Panc1 (cell line): ENCODE data around the gene ALOXE3. TPM values are rescaled to one million over a fixed set of nuclear protein-coding genes. Genes with fewer than 3 reads are reported as not detected.

Experiments
- ATAC-seq: fragments of 200-7000 bp; cut with Tn5 transposase; 2 replicates; pipeline ENCODE4 v1.9.1; 2020; ENCODE audit warnings: mild to moderate bottlenecking, moderate library complexity
- BruUV-seq: library from RNA; stranded (reverse); fragments of 400-500 nt; replicated peaks from 2 replicates; lab custom pipeline; 2021; lab: Mats Ljungman, UMichigan
- CTCF ChIA-PET: fragments of 300-600 bp; sonication (Branson Sonifier 250); formaldehyde crosslinking; loops from one replicate; lab custom pipeline; 2022; ENCODE audit warnings: antibody characterized with exemption; lab: Charles Lee
- POLR2A ChIA-PET: fragments of 300-600 bp; sonication (Branson Sonifier 250); formaldehyde crosslinking; loops from one replicate; lab custom pipeline; 2022; ENCODE audit warnings: antibody characterized with exemption; lab: Charles Lee
- DNase-seq: peaks from one replicate; pipeline ENCODE4 v3.0.0-alpha.2; 2010; ENCODE audit warnings: low read depth, low spot score
- H3K27ac ChIP-seq: 2 replicates; pipeline ENCODE4 v1.5.1; 2011; ENCODE audit warnings: mild to moderate bottlenecking, low read length, inconsistent platforms
- H3K27me3 ChIP-seq: fragments of 200-500 bp; sonication (Bioruptor generic); 2 replicates; pipeline ENCODE4 v1.6.0; 2014; ENCODE audit warnings: low read length, inconsistent platforms; ENCODE audit not compliant: control insufficient read depth, insufficient read depth
- H3K36me3 ChIP-seq: fragments of 200-500 bp; sonication (Bioruptor generic); 2 replicates; pipeline ENCODE4 v1.5.1; 2014; ENCODE audit warnings: inconsistent platforms, mild to moderate bottlenecking, low read length, moderate library complexity; ENCODE audit not compliant: control insufficient read depth, insufficient read depth
- H3K4me1 ChIP-seq: 2 replicates; pipeline ENCODE4 v1.5.1; 2011; ENCODE audit warnings: inconsistent platforms, mild to moderate bottlenecking, low read length, moderate library complexity; ENCODE audit not compliant: control insufficient read depth, insufficient read depth
- H3K4me3 ChIP-seq, 2 experiments: 2 replicates each; pipeline ENCODE4 v1.5.1; 2011 to 2012; ENCODE audit warnings: low read depth in 2 of 2, low read length in 2 of 2, mild to moderate bottlenecking in 2 of 2, inconsistent platforms in 1 of 2, moderate library complexity in 1 of 2
- H3K9me3 ChIP-seq: fragments of 200-500 bp; sonication (Bioruptor generic); 2 replicates; pipeline ENCODE4 v1.5.1; 2014; ENCODE audit warnings: low read depth, mild to moderate bottlenecking, inconsistent platforms, low read length, moderate library complexity; ENCODE audit not compliant: control insufficient read depth, insufficient read depth
- POLR2AphosphoS5 ChIP-seq: IDR thresholded peaks from 2 replicates; pipeline ENCODE4 v1.6.1; 2012; ENCODE audit warnings: mild to moderate bottlenecking, low read depth, low read length, moderate library complexity
- SIN3A ChIP-seq: IDR thresholded peaks from 2 replicates; pipeline ENCODE4 v1.6.1; 2012; ENCODE audit warnings: low read depth, mild to moderate bottlenecking, low read length, moderate library complexity, borderline replicate concordance; ENCODE audit not compliant: insufficient read depth
- TCF7L2 ChIP-seq: IDR thresholded peaks from 2 replicates; pipeline ENCODE4 v1.6.1; 2011; ENCODE audit warnings: mild to moderate bottlenecking, low read depth, low read length, inconsistent platforms
- in situ Hi-C: cut with HindIII; loops from 2 replicates; pipeline ENCODE4 v1.10.0; 2016; ENCODE audit warnings: low sequenced_read_pairs, low pct_unique_long_range_greater_than_20kb
- intact Hi-C: fragments of 100-400 bp; cut with micrococcal nuclease; formaldehyde crosslinking; loops from one replicate; pipeline ENCODE4 v1.10.0; 2022; ENCODE audit not compliant: unreplicated experiment
- total RNA-seq: library from RNA; stranded (reverse); gene quantifications from one replicate; pipeline ENCODE4 v1.2.1, GENCODE V29; 2021; ENCODE audit not compliant: unreplicated experiment
- TF ChIP-seq, protein P1 (sequence below), 2 experiments: IDR thresholded peaks; 2 replicates each; pipeline ENCODE4 v1.6.1; 2011 to 2012; ENCODE audit warnings: low read depth in 2 of 2, control low read depth in 1 of 2, low read length in 1 of 2, mild to moderate bottlenecking in 1 of 2, moderate library complexity in 1 of 2; ENCODE audit not compliant: insufficient read depth in 1 of 2
- TF ChIP-seq, protein P2 (sequence below): fragments of 450-650 bp; IDR thresholded peaks from 2 replicates; pipeline ENCODE4 v1.5.1; 2017; ENCODE audit warnings: mild to moderate bottlenecking

ALOXE3 gene
- total RNA-seq, 1 experiment from 2014 or later: 0.46 TPM

DNA sequence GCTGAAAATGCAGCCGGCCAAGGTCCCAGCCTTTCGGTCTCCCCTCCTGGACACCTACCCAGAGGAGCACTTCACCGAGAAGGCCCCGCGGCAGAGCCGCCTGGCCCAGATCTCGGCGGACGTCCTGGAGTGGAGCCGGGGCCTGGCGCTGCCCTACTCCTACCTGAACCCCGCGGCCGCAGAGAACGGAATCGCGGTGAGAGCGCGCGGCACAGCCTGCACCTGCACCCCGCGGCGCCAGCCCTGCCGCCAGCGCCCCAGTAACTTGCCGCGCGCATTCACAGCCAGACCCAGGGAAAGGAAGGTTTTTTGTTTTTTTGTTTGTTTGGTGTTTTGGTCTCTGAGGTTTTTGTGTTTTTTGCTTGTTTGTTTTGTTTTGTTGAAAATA is 46.0 kb downstream of the ALOXE3 start:
- Histone ChIP-seq H3K4me1 (no peaks in the 10 kb centered on the region; the same call in 1 of the 2 replicates), H3K27me3 (no peaks in the 10 kb centered on the region; the same call in 1 of the 2 replicates), H3K4me3 (no peak overlapping the region), H3K36me3 (no peaks in the 10 kb centered on the region; the same call in 1 of the 2 replicates), H3K27ac (no peak overlapping the region), H3K9me3 (no peaks in the 10 kb centered on the region)
- no TSS peak for BruUV-seq
- POLR2A ChIA-PET: no interaction called here
- TF ChIP-seq TCF7L2 (no peak), SIN3A (no peak), POLR2AphosphoS5 (no peak)
- TF ChIP-seq, protein P1, sequence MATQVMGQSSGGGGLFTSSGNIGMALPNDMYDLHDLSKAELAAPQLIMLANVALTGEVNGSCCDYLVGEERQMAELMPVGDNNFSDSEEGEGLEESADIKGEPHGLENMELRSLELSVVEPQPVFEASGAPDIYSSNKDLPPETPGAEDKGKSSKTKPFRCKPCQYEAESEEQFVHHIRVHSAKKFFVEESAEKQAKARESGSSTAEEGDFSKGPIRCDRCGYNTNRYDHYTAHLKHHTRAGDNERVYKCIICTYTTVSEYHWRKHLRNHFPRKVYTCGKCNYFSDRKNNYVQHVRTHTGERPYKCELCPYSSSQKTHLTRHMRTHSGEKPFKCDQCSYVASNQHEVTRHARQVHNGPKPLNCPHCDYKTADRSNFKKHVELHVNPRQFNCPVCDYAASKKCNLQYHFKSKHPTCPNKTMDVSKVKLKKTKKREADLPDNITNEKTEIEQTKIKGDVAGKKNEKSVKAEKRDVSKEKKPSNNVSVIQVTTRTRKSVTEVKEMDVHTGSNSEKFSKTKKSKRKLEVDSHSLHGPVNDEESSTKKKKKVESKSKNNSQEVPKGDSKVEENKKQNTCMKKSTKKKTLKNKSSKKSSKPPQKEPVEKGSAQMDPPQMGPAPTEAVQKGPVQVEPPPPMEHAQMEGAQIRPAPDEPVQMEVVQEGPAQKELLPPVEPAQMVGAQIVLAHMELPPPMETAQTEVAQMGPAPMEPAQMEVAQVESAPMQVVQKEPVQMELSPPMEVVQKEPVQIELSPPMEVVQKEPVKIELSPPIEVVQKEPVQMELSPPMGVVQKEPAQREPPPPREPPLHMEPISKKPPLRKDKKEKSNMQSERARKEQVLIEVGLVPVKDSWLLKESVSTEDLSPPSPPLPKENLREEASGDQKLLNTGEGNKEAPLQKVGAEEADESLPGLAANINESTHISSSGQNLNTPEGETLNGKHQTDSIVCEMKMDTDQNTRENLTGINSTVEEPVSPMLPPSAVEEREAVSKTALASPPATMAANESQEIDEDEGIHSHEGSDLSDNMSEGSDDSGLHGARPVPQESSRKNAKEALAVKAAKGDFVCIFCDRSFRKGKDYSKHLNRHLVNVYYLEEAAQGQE (IDR thresholded peaks at IDR 0.05; ENCODE audit: insufficient read depth in 1 of 2, low read depth in 2 of 2, low read length in 1 of 2): no peak
- TF ChIP-seq, protein P2, sequence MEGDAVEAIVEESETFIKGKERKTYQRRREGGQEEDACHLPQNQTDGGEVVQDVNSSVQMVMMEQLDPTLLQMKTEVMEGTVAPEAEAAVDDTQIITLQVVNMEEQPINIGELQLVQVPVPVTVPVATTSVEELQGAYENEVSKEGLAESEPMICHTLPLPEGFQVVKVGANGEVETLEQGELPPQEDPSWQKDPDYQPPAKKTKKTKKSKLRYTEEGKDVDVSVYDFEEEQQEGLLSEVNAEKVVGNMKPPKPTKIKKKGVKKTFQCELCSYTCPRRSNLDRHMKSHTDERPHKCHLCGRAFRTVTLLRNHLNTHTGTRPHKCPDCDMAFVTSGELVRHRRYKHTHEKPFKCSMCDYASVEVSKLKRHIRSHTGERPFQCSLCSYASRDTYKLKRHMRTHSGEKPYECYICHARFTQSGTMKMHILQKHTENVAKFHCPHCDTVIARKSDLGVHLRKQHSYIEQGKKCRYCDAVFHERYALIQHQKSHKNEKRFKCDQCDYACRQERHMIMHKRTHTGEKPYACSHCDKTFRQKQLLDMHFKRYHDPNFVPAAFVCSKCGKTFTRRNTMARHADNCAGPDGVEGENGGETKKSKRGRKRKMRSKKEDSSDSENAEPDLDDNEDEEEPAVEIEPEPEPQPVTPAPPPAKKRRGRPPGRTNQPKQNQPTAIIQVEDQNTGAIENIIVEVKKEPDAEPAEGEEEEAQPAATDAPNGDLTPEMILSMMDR: no peak
- DNase-seq (no peak), ATAC-seq (no peak)
- CTCF ChIA-PET: no interaction called here
- in situ Hi-C loops (no loop called here), intact Hi-C loops (no loop called here)

GRCh38 chr17:8071496-8071895 is 46.8 kb downstream of the ALOXE3 start:
- intact Hi-C loops: no loop called here
- in situ Hi-C loops: no loop called here
- TF ChIP-seq, protein P1 (IDR thresholded peaks at IDR 0.05; ENCODE audit: insufficient read depth in 1 of 2, low read depth in 2 of 2, low read length in 1 of 2): no peak
- no peaks in the 10 kb centered on the region; the same call in 1 of the 2 replicates for H3K27me3 ChIP-seq
- ChIA-PET CTCF (interaction anchor here (0.9 kb wide), 1 partner anchor 11 kb away, joined by 3 read pairs; no protein-coding TSS in a partner anchor), POLR2A (no interaction called here)
- no peaks in the 10 kb centered on the region; the same call in 1 of the 2 replicates for H3K4me1 ChIP-seq
- H3K27ac ChIP-seq: no peak overlapping the region
- no peaks in the 10 kb centered on the region; the same call in 1 of the 2 replicates for H3K36me3 ChIP-seq
- no peaks in the 10 kb centered on the region for H3K9me3 ChIP-seq
- DNase-seq: no peak
- no peak overlapping the region for H3K4me3 ChIP-seq
- no peak for ATAC-seq
- no TSS peak for BruUV-seq
